ENCODE measurements around the gene STAT6. TPM values are rescaled to one million over a fixed set of nuclear protein-coding genes. Genes with fewer than 3 reads are reported as not detected.

Gene STAT6
- total RNA-seq, 1 experiment from 2014 or later = 52.3 TPM

DNA sequence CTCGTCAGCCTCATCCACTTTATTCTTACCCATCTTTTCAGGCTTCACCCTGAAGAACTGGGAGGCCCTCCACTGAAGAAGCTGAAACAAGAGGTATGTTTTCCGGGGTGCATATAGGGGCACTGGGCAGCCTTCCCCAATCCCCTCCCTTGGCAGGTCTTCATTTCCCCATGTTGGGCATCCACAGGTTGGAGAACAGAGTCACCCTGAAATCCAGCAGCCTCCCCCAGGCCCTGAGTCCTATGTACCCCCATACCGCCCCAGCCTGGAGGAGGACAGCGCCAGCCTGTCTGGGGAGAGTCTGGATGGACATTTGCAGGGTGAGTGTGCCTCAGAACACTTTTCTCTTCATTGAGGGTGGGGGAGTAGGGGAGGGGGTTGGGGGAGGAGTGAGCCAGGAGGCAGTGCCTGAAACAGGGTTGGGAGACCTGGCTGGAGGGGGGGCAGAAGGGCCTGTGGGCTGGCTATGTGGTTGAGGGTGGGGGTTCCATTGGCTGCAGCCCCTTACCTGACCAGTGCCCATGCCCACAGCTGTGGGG lies 18.2 kb downstream of the STAT6 start:
- intact Hi-C loops (cut with micrococcal nuclease; ENCODE audit: unreplicated experiment) = no loop called here
- DNase-seq (ENCODE audit: low read depth, low spot score) (no peak), ATAC-seq (no peak)
- ChIA-PET CTCF (interaction anchor here (0.5 kb wide), 1 partner anchor 83 kb away, joined by 3 read pairs; no protein-coding TSS in a partner anchor), POLR2A (no interaction called here)
- Histone ChIP-seq H3K27me3 (ENCODE audit: control insufficient read depth, insufficient read depth, low read length) (no peaks in the 10 kb centered on the region), H3K27ac (ENCODE audit: low read length) (no peak overlapping the region), H3K4me3 (ENCODE audit: low read depth in 2 of 2, low read length in 2 of 2) (no peak overlapping the region), H3K9me3 (ENCODE audit: control insufficient read depth, insufficient read depth, low read depth, low read length) (no peaks in the 10 kb centered on the region), H3K4me1 (ENCODE audit: control insufficient read depth, insufficient read depth, low read length) (peaks cover 11% of the 10 kb centered on the region), H3K36me3 (ENCODE audit: control insufficient read depth, insufficient read depth, low read length) (peaks cover 5% of the 10 kb centered on the region; the same call in 1 of the 2 replicates)
- no peak for TF ChIP-seq SIN3A (IDR thresholded peaks at IDR 0.05; ENCODE audit: borderline replicate concordance, insufficient read depth, low read depth, low read length)
- no peak for TF ChIP-seq POLR2AphosphoS5 (IDR thresholded peaks at IDR 0.05; ENCODE audit: low read depth, low read length)
- no peak for TF ChIP-seq REST (IDR thresholded peaks at IDR 0.05; ENCODE audit: insufficient read depth in 1 of 2, low read depth in 2 of 2, low read length in 1 of 2)
- TF ChIP-seq, protein P1, sequence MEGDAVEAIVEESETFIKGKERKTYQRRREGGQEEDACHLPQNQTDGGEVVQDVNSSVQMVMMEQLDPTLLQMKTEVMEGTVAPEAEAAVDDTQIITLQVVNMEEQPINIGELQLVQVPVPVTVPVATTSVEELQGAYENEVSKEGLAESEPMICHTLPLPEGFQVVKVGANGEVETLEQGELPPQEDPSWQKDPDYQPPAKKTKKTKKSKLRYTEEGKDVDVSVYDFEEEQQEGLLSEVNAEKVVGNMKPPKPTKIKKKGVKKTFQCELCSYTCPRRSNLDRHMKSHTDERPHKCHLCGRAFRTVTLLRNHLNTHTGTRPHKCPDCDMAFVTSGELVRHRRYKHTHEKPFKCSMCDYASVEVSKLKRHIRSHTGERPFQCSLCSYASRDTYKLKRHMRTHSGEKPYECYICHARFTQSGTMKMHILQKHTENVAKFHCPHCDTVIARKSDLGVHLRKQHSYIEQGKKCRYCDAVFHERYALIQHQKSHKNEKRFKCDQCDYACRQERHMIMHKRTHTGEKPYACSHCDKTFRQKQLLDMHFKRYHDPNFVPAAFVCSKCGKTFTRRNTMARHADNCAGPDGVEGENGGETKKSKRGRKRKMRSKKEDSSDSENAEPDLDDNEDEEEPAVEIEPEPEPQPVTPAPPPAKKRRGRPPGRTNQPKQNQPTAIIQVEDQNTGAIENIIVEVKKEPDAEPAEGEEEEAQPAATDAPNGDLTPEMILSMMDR (IDR thresholded peaks at IDR 0.05) = no peak
- TF ChIP-seq TCF7L2 (IDR thresholded peaks at IDR 0.05; ENCODE audit: low read depth, low read length) = no peak
- in situ Hi-C loops (cut with HindIII; ENCODE audit: low pct_unique_long_range_greater_than_20kb, low sequenced_read_pairs) = no loop called here
- BruUV-seq (replicated peaks) = no TSS peak

- POLR2A ChIA-PET = interaction anchor here (1.0 kb wide), 1 partner anchor 14 kb away, joined by 3 read pairs; the partner anchor contains the start of gene NEMP1
- Histone ChIP-seq H3K4me3 (ENCODE audit: low read depth in 2 of 2, low read length in 2 of 2) (no peak overlapping the region), H3K36me3 (ENCODE audit: control insufficient read depth, insufficient read depth, low read length) (peaks cover 5% of the 10 kb centered on the region; the same call in 1 of the 2 replicates), H3K9me3 (ENCODE audit: control insufficient read depth, insufficient read depth, low read depth, low read length) (no peaks in the 10 kb centered on the region), H3K27ac (ENCODE audit: low read length) (no peak overlapping the region), H3K27me3 (ENCODE audit: control insufficient read depth, insufficient read depth, low read length) (no peaks in the 10 kb centered on the region), H3K4me1 (ENCODE audit: control insufficient read depth, insufficient read depth, low read length) (peaks cover 13% of the 10 kb centered on the region)
- TF ChIP-seq TCF7L2 (IDR thresholded peaks at IDR 0.05; ENCODE audit: low read depth, low read length) (no peak), SIN3A (IDR thresholded peaks at IDR 0.05; ENCODE audit: borderline replicate concordance, insufficient read depth, low read depth, low read length) (no peak), REST (IDR thresholded peaks at IDR 0.05; ENCODE audit: insufficient read depth in 1 of 2, low read depth in 2 of 2, low read length in 1 of 2) (no peak), POLR2AphosphoS5 (IDR thresholded peaks at IDR 0.05; ENCODE audit: low read depth, low read length) (no peak)
- TF ChIP-seq, protein P1 (IDR thresholded peaks at IDR 0.05) = no peak
- in situ Hi-C loops (cut with HindIII; ENCODE audit: low pct_unique_long_range_greater_than_20kb, low sequenced_read_pairs) = no loop called here
- CTCF ChIA-PET = interaction anchor here (0.5 to 2.4 kb wide), 4 partner anchors 16 to 84 kb away, joined by 3 to 7 read pairs (median 4); no protein-coding TSS in a partner anchor
- no TSS peak for BruUV-seq (replicated peaks)
- intact Hi-C loops (cut with micrococcal nuclease; ENCODE audit: unreplicated experiment) = no loop called here
- no peak for DNase-seq (ENCODE audit: low read depth, low spot score)
- ATAC-seq = no peak
Measured at GRCh38 chr12:57092529-57092862, 18.7 kb downstream of the STAT6 start.

All from Panc1 (cell line).